GM18507 (cell line): ENCODE measurements around the gene RETREG3.
"Not testable (repeated sequence)": the region's sequence is repeated elsewhere in the genome, so short reads cannot be mapped to it uniquely, and the experiment has no call there.

Experiments used
- DNase-seq: peaks from one replicate; pipeline ENCODE4 v3.0.0; 2011; ENCODE audit warnings: low read depth; ENCODE audit not compliant: insufficient read length; ENCODE audit errors: extremely low spot score
- FAIRE-seq: peaks from 2 replicates; lab custom pipeline; 2011; peaks lifted over from hg19 to GRCh38; lab: Jason Lieb, UNC

RETREG3 gene

DNA sequence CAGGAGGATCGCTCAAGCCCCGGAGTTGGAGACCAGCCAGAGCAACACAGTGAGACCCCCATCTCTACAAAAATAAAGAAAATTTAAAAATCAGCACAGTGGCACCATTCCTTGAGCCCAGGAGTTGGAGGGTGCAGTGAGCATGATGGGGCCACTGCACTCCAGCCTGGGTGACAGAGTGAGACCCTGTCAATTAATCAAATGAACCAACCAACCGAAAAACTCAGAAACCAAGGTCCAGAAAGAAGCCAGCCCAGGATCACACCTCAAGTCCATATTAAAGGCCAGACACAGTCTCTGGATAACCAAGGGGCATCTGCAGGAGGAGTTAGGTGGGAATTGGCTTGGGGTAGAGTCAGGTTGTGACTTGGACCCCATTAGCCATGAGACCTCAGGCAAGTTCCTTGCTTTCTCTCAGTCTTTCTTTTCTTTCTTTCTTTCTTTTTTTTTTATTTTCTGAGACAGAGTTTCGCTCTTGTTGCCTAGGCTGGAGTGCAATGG, 54.0 kb downstream of the RETREG3 start:
- FAIRE-seq, result no peak

DNA sequence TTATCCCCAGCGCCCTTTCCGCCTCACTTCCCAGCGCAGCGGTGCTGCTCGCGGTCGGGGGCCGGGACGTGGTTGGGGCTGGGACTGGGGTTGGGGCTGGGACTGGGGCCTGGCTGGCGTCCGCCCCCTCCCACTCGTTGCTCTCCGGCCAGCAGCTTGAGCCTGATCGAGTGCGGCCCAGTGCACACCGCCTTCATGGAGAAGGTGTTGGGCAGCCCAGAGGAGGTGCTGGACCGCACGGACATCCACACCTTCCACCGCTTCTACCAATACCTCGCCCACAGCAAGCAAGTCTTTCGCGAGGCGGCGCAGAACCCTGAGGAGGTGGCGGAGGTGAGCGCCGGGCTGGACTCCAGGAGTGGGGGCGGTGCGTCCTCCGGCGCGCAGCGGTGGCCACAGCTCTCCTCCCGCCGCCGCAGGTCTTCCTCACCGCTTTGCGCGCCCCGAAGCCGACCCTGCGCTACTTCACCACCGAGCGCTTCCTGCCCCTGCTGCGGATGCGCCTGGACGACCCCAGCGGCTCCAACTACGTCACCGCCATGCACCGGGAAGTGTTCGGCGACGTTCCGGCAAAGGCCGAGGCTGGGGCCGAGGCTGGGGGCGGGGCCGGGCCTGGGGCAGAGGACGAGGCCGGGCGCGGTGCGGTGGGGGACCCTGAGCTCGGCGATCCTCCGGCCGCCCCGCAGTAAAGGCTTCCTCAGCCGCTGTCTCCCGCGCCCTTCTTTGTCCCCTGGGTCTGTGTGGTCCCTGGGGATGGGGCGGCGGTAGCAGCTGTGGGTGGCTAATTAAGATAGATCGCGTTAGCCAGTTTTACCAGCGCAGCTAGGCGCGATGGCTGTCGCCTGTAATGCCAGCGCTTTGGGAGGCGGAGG, 54.7 kb downstream of the RETREG3 start:
- FAIRE-seq, result peak; percentile 81
- DNase-seq, result peak; percentile 77

More for the DNA sequence above, 54.0 kb downstream of the RETREG3 start:
- no peak for DNase-seq

DNA sequence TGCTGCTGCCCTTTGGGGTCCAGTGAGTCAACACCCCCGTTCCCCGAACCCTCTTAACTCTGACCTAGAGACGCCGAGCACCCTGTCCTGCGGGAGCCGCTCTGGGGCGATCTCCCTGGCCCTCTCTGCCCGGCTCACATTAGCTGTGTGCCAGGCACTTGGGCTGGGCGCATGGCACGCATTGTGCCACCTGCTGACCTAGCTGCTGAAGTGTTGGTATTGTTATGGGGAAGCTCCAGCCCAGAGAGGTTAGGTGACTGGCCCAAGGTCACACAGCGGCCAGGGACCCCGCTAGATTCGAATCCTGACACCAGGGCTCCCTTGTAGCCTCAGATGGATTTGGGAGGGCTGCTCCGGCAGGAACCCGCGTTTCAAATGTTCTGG, 55.3 kb downstream of the RETREG3 start:
- peak; percentile 18 for FAIRE-seq
- no peak for DNase-seq

DNA sequence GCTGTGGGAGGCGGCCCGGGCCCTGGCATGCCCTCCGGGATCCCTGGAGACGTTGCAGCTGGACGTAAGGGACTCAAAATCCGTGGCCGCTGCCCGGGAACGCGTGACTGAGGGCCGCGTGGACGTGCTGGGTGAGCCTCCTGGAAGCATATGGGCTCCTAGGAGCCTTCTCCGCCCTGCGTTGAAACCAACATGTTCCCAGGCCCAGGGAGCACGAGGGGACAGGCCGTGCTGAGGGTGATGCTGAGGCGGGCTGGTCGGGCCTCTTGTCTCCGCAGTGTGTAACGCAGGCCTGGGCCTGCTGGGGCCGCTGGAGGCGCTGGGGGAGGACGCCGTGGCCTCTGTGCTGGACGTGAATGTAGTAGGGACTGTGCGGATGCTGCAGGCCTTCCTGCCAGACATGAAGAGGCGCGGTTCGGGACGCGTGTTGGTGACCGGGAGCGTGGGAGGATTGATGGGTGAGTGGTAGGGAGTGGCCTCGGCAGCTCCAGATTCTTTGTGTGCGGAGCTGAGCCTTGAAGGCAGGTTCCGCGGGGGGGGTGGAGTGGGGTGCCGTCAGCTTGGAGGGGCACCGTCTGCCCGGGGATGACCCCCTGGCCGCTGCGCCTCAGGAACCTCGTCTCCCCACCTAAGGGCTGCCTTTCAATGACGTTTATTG, 55.9 kb downstream of the RETREG3 start:
- DNase-seq (no peak), FAIRE-seq (no peak)

- not testable (repeated sequence) for FAIRE-seq
These were observed 56.4 kb downstream of the RETREG3 start, which contains the start of gene HSD17B1 for GRCh38 chr17:42552736-42553135. HSD17B1 (plus strand) TSS chr17:42552923; CDS start chr17:42552934, 11 bp downstream.

GRCh38 chr17:42548993-42549755, 60.0 kb downstream of the RETREG3 start:
- DNase-seq (no peak), FAIRE-seq (peak; percentile 38)

More at GRCh38 chr17:42552736-42553135, 56.4 kb downstream of the RETREG3 start, which contains the start of gene HSD17B1:
- not testable (repeated sequence) for DNase-seq

DNA sequence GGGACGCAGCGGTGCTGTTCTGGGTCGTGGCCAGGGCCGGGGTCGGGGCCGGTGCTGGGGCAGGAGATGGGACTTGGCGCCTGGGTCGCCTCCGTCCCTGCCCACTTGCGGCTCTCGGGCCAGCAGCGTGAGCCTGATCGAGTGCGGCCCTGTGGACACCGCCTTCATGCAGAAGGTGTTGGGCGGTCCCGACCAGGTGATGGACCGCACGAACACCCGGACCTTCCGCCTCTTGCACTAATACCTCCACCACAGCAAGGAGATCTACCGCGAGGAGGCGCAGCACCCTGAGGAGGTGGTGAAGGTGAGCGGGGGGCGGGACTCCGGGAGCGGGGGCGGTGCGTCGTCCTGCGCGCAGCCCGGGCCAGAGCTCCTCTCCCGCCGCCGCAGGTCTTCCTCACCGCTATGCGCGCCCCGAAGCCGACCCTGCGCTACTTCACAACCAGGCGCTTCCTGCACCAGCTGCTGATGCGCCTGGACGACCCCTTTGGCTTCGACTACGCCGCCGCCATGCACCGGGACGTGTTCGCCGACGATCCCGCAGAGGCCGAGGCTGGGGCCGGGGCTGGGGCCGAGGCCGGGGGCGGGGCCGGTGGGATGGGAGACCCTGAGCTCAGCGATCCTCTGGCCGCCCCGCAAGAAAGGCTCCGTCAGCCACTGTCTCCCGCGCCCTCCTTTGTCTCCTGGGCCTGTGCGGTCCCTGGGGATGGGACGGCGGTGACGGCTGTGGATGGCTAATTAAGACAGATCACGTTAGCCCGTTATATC, 60.9 kb downstream of the RETREG3 start:
- FAIRE-seq (peak; percentile 94), DNase-seq (peak; percentile 90)

- no peak for DNase-seq
- FAIRE-seq, result no peak
These were observed 61.5 kb downstream of the RETREG3 start for GRCh38 chr17:42547698-42548069.

DNA sequence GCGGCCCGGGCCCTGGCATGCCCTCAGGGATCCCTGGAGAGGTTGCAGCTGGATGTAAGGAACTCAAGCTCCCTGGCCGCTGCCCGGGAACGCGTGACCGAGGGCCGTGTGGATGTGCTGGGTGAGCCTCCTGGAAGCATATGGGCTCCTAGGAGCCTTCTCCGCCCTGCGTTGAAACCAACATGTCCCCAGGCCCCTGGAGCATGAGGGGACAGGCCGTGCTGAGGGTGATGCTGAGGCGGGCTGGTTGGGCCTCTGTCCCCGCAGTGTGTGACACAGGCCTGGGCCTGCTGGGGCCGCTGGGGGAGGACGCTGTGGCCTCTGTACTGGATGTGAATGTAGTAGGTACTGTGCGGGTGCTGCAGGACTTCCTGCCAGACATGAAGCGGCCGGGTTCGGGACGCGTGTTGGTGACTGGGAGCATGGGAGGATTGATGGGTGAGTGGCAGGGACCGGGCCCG, 62.1 kb downstream of the RETREG3 start:
- DNase-seq, result no peak
- no peak for FAIRE-seq

GRCh38 chr17:42545755-42546505, 63.2 kb downstream of the RETREG3 start:
- not testable (repeated sequence) for DNase-seq, FAIRE-seq

GRCh38 chr17:42544874-42545283, 64.3 kb downstream of the RETREG3 start:
- DNase-seq (no peak), FAIRE-seq (no peak)

- FAIRE-seq (no peak), DNase-seq (no peak)
These were observed 65.7 kb downstream of the RETREG3 start for GRCh38 chr17:42543190-42544079.

DNA sequence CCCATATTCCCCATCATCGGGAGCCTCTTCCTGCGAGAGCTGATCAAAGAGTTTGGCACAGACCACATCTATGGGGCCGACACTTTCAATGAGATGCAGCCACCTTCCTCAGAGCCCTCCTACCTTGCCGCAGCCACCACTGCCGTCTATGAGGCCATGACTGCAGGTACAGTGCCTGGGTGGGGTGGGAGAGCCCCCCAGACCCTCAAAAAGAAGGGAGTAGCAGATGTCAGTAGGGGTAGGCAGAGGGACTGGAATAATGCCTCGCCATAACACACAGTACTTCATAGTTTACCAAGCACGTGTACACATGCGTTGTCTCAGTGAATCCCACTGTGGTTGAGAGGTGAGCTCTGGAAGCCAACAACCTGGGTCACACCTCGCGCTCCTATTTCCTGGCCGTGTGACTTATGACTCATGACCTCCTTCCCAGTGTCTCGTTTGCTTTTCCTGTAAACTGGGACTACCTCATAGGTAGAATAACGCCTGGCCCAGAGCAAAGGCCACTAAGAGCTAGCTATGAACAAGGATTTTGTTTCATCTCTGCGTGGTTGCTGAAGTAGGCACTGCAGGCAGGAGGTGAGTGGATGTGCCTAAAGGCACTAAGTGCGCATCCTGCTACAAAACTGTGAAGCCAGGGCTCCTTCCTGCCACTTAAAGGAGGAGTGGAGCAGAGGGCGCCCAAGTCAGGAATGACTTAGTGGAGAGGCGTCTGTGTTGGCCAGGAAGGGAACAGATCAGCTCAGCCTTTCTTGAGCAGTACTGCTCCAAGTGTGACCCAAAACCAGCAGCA, 67.9 kb downstream of the RETREG3 start:
- FAIRE-seq, result no peak
- no peak for DNase-seq

- FAIRE-seq, DNase-seq: not testable (repeated sequence)
These were observed 68.6 kb downstream of the RETREG3 start for GRCh38 chr17:42540558-42540957.

DNA sequence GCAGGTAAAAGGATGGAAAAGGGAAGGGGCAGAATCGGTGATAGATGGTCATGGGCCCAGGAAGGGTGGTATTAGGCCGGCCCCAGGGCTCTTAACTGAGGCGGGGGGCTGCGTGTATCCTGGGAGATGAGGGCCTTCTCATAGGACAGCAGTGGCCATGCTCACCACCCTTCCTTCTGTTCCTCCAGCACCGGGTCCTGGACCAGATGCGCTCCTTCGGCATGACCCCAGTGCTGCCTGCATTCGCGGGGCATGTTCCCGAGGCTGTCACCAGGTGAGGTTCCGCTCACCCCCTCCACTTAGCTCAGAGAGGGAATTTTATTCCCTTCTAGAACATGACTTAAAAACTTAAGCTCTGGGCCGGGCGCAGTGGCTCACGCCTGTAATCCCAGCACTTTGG, 70.7 kb downstream of the RETREG3 start:
- DNase-seq, result no peak

GRCh38 chr17:42537826-42538451, 71.2 kb downstream of the RETREG3 start:
- FAIRE-seq (no peak), DNase-seq (no peak)

More for the DNA sequence above, 70.7 kb downstream of the RETREG3 start:
- no peak for FAIRE-seq
